Effector CD8-positive, alpha-beta T cell (primary cell): ENCODE data around the gene GPR137.
A peak's percentile ranks its signal among the peaks of the same experiment; 100 is the strongest.
"Not testable (repeated sequence)": the region's sequence is repeated elsewhere in the genome, so short reads cannot be mapped to it uniquely, and the experiment has no call there.

Experiments
- DNase-seq: peaks from one replicate; lab custom pipeline; 2025; lab: John Stamatoyannopoulos, UW
- total RNA-seq, 4 experiments: gene quantifications; one replicate each; lab custom pipeline; 2026; lab: John Stamatoyannopoulos, UW

The GPR137 gene, protein sequence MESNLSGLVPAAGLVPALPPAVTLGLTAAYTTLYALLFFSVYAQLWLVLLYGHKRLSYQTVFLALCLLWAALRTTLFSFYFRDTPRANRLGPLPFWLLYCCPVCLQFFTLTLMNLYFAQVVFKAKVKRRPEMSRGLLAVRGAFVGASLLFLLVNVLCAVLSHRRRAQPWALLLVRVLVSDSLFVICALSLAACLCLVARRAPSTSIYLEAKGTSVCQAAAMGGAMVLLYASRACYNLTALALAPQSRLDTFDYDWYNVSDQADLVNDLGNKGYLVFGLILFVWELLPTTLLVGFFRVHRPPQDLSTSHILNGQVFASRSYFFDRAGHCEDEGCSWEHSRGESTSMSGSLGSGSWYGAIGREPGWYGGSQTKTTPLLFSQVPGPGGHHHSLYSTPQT
- total RNA-seq, result 20.7 to 41.7 (median 26.3) reads per million in 4 experiments

DNA sequence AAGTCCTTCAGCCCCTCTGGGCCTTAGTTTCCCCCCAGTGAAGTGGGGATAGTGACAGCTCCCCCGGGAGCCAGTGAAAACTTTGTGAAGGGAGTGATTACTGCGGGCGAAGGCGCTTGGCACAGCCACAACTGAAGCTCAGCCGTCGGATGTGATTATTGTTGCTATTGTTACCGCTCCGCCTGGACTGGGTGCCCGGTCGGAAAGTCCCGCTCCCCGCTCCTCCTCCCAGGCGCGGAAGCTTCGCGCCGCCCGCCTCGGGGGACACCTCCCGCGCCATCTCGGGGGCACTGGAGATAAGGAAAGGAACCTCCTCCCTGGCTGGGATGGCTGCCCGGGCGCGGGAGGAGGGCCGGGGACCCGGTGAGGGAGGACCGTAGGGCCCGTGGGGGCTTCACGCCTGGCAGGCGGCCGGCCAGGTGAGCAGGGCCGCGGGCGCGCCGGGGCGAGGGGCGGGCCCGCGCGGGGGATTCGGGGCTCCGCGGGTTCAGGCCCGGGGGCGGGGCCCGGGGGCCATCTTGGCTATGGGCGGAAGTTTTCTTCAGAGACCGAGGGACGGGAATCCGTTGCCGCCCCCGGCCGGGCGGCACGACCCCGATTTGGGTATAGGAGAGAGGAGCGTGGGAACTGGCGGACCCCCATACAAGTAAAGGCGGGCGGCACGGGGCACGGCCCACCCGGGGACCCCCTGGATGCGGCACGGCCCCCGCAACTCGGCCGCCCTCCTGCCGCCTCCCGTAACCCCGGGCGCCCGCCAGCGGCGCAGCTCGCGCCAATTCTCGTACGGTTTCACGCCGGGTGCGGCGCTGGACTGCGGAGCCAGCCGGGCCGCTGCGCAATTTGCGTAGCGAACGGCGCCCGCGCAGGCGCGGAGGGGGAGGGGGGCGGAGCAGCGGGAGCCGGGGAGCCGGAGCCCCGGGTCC, at the start of gene GPR137:
Gene GPR137, plus strand, starts transcription at position 887 of the 923 bp plus-strand sequence. CDS start 677 bp downstream, outside the sequence.
- peak; percentile 82 for DNase-seq

DNA sequence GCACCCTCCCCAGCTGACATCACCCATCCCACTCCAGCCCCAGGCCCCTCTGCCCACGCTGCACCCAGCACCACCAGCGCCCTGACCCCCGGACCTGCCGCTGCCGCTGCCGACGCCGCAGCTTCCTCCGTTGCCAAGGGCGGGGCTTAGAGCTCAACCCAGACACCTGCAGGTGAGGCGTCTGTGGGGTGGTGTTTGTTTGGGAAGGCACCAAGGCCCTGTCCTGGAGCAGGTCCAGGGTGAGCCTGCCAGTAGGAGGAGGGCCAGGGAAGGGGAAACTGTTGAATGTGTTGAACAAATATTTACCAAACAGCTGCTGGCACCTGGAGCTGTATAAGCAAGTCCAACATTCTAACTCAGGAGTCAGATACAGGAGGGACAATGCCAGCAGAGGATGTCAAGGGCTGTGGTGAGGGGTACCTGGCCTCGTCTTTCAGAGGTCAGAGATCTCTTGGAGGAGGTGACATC, 48.1 kb upstream of the GPR137 start:
- no peak for DNase-seq

DNA sequence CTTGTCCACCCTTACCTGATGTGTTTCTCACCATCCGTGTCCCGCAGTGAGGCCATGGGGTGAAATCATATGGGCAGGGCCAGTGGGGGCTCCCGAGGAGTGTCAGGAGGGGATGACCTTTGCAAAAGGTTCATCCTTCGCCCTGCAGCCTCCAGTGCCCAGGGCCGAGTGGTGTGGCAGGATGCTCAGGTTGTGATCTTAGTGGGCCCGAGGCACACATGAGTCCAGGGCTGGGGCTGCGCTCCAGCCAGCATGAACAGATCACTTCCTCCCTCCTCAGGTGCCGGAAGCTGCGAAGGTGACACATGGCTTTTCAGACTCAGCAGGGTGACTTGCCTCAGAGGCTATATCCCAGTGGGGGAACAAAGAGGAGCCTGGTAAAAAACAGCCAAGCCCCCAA, 47.6 kb upstream of the GPR137 start:
- no peak for DNase-seq

DNA sequence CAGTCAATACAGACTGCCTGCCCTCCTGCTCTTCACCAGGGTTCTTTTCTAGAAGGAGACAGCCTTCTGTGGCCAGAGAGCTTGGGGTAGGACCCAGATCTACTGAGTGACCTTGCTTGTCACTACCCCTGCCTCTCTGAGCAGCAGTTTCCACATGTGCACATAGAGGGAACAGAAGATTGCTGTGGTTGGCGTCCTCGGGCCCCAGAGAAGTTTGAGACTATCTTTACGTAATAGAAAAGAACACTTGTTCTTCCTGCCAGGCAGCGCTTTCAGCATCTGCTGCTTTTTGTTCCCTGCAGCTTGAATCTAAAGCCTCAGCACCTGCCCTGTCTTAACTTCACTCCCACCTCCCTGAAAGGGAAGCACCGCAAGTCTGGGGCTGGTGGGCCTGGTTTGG, 46.6 kb upstream of the GPR137 start:
- no peak for DNase-seq

DNA sequence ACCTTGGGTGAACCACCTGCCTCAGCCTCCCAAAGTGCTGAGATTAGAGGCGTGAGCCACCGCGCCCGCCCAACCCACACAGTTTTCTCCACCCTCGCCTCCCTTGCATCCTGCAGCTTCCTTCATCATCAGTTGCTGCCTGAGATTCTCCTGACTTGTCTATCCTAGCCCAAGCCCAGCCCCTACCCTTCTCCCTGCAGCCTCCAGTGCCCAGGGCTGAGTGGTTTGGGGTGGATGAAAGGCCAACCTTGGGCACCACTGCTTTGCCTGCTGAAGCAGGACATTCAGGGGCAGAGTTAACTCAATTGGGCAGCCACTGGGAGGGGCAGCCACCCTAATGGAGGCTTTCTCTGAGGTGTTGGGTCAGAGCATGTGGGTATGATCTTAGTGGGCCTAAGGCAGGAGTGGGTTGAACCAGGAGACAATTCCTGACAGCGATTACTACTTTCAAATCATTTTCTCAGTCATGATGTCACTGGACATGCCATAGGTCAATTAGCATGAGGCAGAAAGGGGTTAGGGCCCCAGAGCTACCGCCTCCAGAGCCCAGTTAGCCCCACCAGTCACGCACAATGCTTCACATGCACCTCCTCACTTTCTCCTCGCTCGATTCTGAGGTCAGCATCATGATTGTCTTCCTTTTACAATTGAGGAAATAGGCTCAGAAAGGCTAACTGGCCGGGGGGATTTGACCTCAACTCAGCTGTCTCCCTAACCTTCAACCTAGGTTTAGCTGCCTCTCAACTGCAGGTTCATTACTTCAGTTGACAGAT, 45.8 kb upstream of the GPR137 start:
- no peak for DNase-seq

DNA sequence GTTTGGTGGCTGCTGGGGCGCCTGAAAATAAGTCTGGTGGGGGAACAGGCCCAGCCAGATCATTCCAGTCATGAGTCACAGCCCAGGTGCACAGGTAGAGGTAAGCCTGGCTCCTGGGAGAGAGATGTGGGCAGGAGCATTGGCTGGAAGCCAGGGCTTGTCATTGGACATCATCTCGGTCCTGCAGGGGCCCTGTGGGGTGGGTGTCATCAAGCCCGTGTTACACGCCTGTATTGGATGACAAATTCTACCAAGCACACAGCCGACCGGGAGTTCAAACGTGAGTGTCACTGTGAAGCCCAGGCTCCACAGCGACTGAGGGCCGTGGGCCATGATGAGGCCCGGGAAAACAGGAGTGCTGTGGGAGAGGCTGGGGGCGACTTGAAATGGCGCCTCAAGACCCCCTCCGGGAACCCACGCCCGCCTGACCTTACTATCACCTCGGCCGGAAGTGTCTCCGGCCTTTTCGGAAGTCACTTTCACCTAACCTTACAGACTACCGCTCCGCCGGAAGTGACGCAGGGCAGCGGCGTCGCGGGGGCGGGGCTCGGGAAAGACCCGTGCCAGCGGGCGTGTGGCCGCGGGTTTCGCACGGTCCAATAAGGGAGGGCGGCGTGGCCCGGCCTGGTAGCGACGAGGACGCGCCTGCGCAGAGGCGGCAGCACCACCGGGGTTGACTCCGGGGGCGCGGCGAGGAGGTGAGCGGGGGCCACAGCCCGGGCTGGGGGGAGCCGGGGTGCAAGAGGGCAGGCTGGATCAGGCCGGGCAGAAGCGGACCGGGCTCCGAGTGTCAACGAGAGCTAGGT, 45.0 kb upstream of the GPR137 start, which contains the start of gene FKBP2:
Gene FKBP2, plus strand, starts transcription at position 661 of the 806 bp plus-strand sequence. CDS start 1,293 bp downstream, outside the sequence.
- peak; percentile 95 for DNase-seq

DNA sequence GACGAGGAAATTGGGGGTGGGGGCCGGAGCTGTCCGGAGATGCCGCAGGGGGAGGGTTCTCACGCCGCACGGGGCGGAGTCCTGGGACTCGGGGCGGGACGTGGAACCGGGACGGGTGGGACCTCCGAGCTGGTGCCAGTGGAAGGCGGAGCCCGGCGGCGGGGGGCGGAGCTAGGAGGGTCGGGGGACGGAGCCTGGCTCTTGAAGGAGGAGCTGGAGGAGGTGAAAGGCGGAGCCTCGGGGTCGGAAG, 44.5 kb upstream of the GPR137 start:
- DNase-seq, result peak; percentile 99

DNA sequence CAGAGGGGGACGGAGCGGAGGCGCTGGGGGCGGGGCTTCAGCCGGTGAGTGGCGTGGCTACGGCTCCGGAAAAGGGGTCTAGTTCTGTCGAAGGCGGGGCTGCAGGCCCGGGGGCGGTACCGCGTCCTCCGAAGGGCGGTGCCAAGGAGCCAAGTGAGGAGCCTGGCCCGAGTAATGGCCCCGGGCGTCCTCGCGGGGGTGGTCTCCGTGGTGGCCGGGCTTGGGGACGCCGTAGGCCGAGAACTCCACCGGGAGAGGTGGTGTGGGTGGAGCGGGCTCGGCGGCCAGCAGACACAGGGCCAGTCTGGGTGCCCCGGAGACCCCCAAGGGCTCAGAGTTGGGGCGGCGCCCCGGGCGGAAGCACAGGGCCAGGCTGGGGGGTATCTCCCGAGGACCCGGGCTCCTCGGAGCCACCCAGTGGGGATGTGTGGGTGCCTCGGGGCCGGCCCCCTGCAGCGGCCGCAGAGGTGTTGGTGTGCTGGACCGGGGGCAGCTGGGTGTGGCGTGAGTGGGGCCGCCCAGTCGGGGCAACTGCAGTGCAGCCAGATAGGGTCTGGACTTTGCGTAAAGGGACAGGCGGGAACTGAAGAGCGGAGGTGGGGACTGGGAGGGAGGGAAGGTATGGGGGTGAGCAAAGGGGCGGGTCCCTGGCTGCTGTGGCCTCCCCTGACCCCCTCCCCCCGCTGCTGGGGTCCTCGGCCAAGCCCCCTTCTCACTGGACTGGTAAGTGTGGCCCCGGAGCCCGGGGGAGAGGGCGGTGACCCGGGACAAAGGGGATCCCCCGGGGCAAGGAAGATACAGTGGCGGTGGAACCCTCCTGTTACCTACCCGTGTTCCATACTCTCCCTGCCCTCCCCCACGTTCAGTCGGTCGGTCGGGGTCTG, 43.9 kb upstream of the GPR137 start:
- no peak for DNase-seq

DNA sequence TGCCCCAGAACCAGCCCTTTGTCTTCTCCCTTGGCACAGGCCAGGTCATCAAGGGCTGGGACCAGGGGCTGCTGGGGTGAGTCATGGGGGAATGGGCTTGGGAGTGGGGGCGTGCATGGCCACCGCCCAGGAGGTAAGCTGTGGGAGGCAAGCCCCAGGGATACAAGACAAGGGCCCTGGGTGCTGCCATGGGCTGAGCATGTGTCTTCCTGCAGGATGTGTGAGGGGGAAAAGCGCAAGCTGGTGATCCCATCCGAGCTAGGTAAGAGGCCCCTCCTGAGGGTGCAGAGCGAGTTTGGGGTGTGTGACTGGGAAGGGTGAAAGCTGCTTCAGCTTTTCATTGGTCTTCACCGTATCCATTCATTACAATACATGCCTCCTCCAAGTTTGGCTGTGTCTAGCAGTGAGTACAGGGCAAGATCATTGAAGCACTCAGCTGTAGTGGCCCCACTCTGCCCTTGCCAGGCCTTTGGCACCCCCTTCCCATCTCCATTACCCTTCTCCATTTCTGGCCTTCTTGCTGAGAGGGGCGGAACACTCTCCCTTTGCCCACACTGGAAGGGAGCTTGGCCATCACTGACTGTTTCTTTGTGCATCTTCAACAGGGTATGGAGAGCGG, 42.3 kb upstream of the GPR137 start:
- DNase-seq, result no peak

DNA sequence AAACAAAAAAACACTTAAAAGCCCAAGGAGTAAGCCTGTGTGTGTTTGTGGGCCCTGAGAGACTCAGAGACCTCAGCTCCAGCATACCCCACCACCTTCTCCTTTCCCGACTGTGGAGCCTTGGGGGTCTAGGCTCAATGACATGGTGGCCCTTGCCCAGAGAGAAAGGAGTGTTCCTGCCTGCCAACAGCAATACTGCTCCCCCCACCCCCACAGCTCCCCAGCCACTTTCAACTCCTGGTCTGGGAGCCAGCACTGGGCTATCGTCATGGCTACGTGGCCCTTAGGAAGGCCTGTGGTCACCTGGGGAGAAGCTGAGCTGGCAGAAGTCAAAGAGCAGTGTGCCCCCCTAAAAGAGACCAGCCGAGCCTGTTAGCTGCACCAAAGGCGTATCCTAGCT, 41.5 kb upstream of the GPR137 start:
- no peak for DNase-seq

DNA sequence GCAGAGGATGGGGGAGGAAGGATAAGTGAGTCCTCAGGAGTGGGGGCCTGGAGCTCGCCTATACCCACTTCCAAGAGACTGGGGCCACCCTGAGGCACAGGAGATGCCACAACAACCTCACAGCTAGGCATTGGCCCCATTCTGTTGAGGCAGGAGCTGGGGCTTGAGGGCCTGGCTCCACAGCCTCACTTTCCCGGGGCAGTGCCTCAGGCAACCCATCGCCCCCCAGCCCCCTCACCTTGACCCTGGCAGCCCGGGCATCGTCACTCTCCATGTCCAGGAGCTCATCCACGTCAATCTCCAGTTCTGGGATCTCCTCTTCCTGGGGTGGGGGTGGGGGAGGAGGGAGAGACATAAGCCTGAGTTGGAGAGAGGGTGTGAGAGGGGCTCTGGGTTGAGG, 40.7 kb upstream of the GPR137 start:
- no peak for DNase-seq

DNA sequence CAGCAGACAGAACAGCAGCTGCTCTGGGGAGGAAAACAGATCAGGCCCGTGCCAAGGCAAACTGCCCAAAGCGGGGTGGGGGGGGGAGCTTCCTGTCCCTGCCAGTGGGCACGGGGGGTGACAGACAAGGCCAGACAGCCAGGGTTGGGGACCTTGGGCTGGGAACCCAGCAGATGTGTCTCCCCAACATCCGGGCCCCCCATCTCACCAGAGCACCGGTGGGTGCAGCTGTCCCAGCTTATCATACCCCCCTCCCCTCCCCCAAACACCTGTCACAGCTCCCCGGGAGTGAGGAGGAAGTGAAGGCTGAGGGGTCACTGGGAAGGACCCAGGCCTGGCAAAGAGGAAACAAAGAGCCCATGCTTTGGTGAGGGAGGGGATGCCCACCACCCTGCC, 40.2 kb upstream of the GPR137 start:
- peak; percentile 17 for DNase-seq

DNA sequence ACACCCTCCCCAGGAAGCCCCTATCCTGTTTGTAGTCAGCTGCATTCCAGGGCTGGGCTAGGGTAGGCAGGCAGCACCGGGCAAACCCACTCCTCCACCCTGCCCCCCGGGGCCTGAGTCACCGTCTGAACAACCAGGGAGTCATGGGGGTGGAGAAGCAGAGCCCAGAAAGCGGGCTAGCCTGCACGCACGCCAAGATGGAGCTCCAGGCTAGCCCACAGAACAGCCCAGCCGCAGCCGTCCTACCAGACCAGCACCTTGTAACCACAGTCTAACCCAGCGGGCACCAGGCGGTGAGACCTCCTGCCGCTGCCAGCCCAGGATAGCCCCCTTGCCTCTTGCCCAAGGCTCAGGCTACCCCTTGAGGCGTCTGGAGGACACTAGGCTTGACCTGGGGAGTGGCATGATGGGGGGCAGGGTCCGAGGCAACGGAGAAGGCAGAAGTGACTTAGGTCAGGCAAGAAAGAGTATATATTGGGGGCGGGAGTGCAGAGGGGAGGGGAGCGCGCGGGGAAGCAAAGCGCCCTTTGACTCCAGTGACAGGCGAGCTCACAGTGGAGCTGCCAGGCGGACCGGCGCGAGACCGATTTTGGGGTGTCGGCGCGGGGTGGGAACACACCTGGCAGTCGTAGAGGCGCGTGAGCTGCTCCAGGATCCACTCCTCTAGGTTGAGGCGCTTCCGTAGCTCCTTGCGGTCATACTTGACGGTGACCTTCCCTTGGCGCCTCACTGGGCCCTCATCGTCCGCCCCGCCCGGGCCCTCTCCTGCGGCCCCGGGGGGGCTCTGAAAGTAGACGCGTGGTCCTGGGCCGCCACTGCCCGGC, 39.6 kb upstream of the GPR137 start:
- DNase-seq, result peak; percentile 33

DNA sequence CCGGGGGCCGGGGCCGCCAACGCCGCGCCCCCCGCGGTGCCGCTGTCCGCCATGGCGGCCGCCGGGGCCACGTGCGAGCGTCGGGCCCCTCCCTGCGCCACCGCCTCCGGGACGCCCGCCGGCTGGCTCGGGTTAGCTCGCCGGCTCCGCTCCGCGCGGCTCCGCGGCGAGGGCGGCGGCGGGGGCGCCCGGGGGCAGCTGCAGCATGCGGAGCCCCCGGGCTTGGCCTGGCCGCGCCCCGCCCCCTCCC, 39.1 kb upstream of the GPR137 start:
- not testable (repeated sequence) for DNase-seq

DNA sequence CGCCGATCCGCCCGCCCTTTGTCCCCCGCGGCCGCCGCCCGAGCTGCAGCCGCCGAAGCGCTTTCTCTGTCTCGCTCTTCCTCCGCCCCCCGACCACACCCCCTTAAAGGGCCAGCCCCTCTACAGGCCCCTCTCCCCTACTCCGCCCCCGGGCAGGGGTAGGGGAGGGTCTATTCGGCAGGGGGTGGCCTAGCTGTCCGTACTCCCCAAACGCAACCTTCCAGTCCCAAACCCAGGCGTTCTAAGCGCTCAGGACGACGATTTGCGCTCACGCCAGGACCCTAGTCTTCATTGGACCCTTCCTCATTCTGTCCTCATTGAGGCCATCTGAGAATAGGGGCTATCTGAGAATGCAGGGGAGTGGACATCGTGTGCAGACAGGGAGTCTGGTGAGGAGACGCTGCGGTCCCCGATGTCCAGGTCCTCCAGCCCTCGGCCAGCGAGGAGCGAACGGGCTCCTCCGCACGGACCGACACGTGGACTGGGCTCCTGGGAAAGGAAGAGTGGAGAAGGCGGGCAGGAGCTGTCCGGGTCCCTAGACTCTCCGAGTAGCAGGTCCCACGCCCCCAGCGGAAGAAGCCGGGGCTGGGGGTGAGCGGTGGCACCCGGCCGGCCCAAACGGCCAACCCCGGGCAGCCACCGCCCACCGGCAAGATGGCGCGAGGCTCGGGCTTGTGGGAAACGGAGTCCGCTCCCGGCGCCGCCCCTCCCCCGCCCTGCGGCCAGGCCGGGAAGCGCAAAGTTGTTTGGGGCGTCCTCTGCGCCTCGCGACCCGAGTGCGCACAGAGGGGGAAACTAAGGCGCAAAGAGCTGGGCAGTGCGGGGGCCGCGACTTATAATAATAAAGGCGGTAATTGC, 38.5 kb upstream of the GPR137 start, which contains the start of gene PPP1R14B:
Gene PPP1R14B, minus strand, starts transcription at position 73 of the 858 bp plus-strand sequence. CDS start 270 bp downstream, outside the sequence.
- peak; percentile 59 for DNase-seq

DNA sequence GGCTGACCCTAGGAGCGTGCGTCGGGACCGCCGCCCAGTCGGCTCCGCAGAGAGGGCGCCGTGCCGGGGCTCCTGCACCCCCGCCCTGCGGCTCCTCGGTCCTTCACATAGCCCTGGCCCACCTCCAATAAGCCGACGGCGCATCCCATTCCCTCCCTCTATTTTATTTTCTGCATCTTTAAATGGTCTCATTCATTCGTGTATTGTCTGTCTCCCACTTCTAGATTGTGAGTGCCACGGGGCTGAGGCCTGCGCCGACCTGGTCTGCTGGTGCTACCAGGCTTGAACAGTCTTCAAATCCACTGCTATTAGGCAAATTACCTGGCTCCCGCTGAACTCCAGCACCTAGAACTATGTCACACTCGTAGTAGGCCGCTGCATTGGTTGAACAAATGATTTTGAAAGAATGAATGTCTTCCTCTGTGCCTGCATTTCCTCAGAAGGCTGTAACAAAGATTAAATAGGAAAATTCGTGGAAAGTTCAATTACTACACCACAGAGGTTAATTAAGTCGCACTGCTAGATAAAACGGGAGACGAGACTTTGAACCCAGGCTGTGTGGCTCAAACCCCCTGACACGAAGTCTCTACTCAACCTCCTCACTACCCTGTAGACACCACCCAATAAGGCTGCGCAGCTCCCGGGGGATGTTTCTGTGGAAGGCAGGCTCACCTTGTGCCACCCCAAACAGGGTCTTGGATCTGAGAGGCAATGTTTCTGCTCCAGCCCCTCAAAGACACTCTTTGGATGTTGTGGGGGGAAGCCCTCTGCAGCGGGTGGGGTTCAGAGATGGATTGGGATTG, 37.7 kb upstream of the GPR137 start:
- no peak for DNase-seq

DNA sequence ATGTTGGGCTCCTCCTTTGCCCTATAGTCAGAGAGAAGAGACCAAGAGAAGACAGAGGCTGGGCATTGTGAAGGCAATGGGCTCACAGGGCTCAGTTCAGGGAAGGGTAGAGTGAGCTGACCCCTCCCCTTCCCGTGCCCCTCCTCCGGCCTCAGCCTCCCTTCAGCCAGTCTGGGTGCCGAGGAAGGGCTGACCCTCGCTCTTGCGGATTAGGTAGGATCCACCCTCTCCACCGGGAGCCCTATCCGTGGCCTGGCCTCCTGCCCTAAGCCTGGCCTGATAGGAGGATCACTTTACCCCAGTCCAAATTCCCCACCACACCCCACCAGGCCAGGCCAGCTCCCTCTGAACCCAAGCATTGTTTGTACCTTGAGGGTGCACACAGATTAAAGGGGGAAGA, 37.1 kb upstream of the GPR137 start:
- DNase-seq, result no peak
